ENCODE measurements around the gene ZC3H6.

GRCh38 chr2:112256654-112257053 is 18.7 kb upstream of the ZC3H6 start:
- TF ChIP-seq, protein P1, sequence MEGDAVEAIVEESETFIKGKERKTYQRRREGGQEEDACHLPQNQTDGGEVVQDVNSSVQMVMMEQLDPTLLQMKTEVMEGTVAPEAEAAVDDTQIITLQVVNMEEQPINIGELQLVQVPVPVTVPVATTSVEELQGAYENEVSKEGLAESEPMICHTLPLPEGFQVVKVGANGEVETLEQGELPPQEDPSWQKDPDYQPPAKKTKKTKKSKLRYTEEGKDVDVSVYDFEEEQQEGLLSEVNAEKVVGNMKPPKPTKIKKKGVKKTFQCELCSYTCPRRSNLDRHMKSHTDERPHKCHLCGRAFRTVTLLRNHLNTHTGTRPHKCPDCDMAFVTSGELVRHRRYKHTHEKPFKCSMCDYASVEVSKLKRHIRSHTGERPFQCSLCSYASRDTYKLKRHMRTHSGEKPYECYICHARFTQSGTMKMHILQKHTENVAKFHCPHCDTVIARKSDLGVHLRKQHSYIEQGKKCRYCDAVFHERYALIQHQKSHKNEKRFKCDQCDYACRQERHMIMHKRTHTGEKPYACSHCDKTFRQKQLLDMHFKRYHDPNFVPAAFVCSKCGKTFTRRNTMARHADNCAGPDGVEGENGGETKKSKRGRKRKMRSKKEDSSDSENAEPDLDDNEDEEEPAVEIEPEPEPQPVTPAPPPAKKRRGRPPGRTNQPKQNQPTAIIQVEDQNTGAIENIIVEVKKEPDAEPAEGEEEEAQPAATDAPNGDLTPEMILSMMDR (conservative IDR thresholded peaks at IDR 0.05; ENCODE audit: low read length), result no peak
- no peak for TF ChIP-seq EZH2phosphoT487 (IDR thresholded peaks at IDR 0.05; ENCODE audit: borderline replicate concordance)
